ENCODE results near the gene ZBTB20.

Gene ZBTB20

GRCh38 chr3:114758831-114759699 is 388.0 kb downstream of the ZBTB20 start:
- no peak overlapping the region for H3K27ac ChIP-seq (ENCODE audit: low read depth, low read length)
- H3K9me3 ChIP-seq (ENCODE audit: insufficient read depth, low read length): no peaks in the 10 kb centered on the region
- no peak overlapping the region for H3K9ac ChIP-seq (ENCODE audit: low read length)
- H2AFZ ChIP-seq (ENCODE audit: low read depth, low read length, severe bottlenecking): no peak overlapping the region
- H3K27me3 ChIP-seq (ENCODE audit: low read length): no peaks in the 10 kb centered on the region; the same call in 1 of the 2 replicates
- H4K20me1 ChIP-seq (ENCODE audit: low read depth, low read length): no peaks in the 10 kb centered on the region
- H3K4me3 ChIP-seq (ENCODE audit: insufficient read depth, low read length, poor library complexity, severe bottlenecking): no peak overlapping the region
- H3K4me2 ChIP-seq (ENCODE audit: low read depth, low read length, poor library complexity, severe bottlenecking): no peak overlapping the region
- H3K79me2 ChIP-seq (ENCODE audit: insufficient read depth, low read length): no peaks in the 10 kb centered on the region
- no peaks in the 10 kb centered on the region for H3F3A ChIP-seq (ENCODE audit: insufficient read depth)
- no peak for TF ChIP-seq CTCF (IDR thresholded peaks at IDR 0.05; ENCODE audit: insufficient read depth, low read length, poor library complexity, severe bottlenecking)
- no peaks in the 10 kb centered on the region for H3K36me3 ChIP-seq (ENCODE audit: low read length)
- H3K9me2 ChIP-seq (replicated peaks; ENCODE audit: insufficient read depth, low read length): no peaks in the 10 kb centered on the region

GRCh38 chr3:114756506-114757279 is 390.4 kb downstream of the ZBTB20 start:
- Histone ChIP-seq H3K79me2 (ENCODE audit: insufficient read depth, low read length) (no peaks in the 10 kb centered on the region), H3K27ac (ENCODE audit: low read depth, low read length) (no peak overlapping the region), H3K36me3 (ENCODE audit: low read length) (no peaks in the 10 kb centered on the region), H3K4me2 (ENCODE audit: low read depth, low read length, poor library complexity, severe bottlenecking) (no peak overlapping the region), H3K4me3 (ENCODE audit: insufficient read depth, low read length, poor library complexity, severe bottlenecking) (no peak overlapping the region), H2AFZ (ENCODE audit: low read depth, low read length, severe bottlenecking) (no peak overlapping the region), H4K20me1 (ENCODE audit: low read depth, low read length) (no peaks in the 10 kb centered on the region), H3K9me2 (replicated peaks; ENCODE audit: insufficient read depth, low read length) (no peaks in the 10 kb centered on the region), H3F3A (ENCODE audit: insufficient read depth) (no peaks in the 10 kb centered on the region), H3K27me3 (ENCODE audit: low read length) (no peaks in the 10 kb centered on the region; the same call in 1 of the 2 replicates), H3K9ac (ENCODE audit: low read length) (no peak overlapping the region), H3K9me3 (ENCODE audit: insufficient read depth, low read length) (no peaks in the 10 kb centered on the region)
- TF ChIP-seq EZH2phosphoT487 (conservative IDR thresholded peaks at IDR 0.05; ENCODE audit: low read length): no peak
- no peak for TF ChIP-seq CTCF (IDR thresholded peaks at IDR 0.05; ENCODE audit: insufficient read depth, low read length, poor library complexity, severe bottlenecking)

GRCh38 chr3:114746502-114746901 is 400.6 kb downstream of the ZBTB20 start:
- H3K36me3 ChIP-seq (ENCODE audit: low read length): no peaks in the 10 kb centered on the region
- H3K4me3 ChIP-seq (ENCODE audit: insufficient read depth, low read length, poor library complexity, severe bottlenecking): no peak overlapping the region
- H3K27me3 ChIP-seq (ENCODE audit: low read length): no peaks in the 10 kb centered on the region
- no peaks in the 10 kb centered on the region for H3K79me2 ChIP-seq (ENCODE audit: insufficient read depth, low read length)
- H3K9me2 ChIP-seq (replicated peaks; ENCODE audit: insufficient read depth, low read length): no peaks in the 10 kb centered on the region
- H3K4me2 ChIP-seq (ENCODE audit: low read depth, low read length, poor library complexity, severe bottlenecking): no peak overlapping the region
- no peaks in the 10 kb centered on the region for H3F3A ChIP-seq (ENCODE audit: insufficient read depth)
- no peaks in the 10 kb centered on the region for H3K9me3 ChIP-seq (ENCODE audit: insufficient read depth, low read length)
- TF ChIP-seq EZH2phosphoT487 (conservative IDR thresholded peaks at IDR 0.05; ENCODE audit: low read length) (no peak), CTCF (IDR thresholded peaks at IDR 0.05; ENCODE audit: insufficient read depth, low read length, poor library complexity, severe bottlenecking) (no peak)
- no peak overlapping the region for H3K9ac ChIP-seq (ENCODE audit: low read length)
- no peaks in the 10 kb centered on the region for H4K20me1 ChIP-seq (ENCODE audit: low read depth, low read length)
- H3K27ac ChIP-seq (ENCODE audit: low read depth, low read length): no peak overlapping the region
- H2AFZ ChIP-seq (ENCODE audit: low read depth, low read length, severe bottlenecking): no peak overlapping the region

Measured in SU-DHL-6 (cell line).